GM10266 (cell line): Measurements from ENCODE around the gene SLC20A1.
"Not testable (repeated sequence)": the region's sequence is repeated elsewhere in the genome, so short reads cannot be mapped to it uniquely, and the experiment has no call there.

ENCODE experiments used
- DNase-seq: peaks from one replicate; pipeline ENCODE4 v3.0.0; 2012; ENCODE audit errors: extremely low spot score
- TF ChIP-seq, protein P1 (sequence below): IDR thresholded peaks from 2 replicates; pipeline ENCODE4 v1.5.1; 2012; ENCODE audit warnings: mild to moderate bottlenecking, low read depth; ENCODE audit not compliant: control insufficient read depth, insufficient read depth; ENCODE audit errors: missing control alignments

The SLC20A1 gene

DNA sequence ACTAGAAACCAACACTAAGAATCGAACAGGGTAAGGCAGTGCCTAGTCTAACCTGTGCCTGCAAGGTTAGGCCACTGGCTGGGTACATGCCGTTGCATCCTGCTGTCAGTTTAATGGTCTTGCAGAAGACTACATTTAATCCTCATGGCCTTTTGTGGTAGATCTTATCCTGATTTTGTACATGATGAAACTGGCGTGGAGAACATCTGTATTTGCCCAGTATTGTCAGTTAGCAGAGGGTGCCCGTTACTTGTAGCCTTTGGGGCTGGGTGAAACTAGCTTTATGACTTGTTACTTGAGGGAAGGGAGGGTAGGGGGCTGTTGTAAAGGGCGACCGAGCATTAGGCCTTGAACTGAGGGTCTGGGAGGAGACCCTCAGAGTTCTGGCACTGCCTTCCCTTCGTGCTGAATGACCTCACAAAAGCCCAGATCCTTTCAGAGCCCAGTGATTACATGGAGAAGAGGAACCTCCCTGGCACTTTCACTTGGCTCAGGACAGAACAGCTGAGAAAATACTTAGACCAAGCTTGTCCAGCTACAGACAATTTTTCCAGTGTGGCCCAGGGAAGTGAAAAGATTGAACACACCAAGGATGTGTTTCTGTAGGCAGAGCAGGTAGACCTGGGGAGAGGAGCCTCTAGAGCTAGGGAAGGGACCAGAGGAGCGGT, 19.5 kb downstream of the SLC20A1 start:
- TF ChIP-seq, protein P1, sequence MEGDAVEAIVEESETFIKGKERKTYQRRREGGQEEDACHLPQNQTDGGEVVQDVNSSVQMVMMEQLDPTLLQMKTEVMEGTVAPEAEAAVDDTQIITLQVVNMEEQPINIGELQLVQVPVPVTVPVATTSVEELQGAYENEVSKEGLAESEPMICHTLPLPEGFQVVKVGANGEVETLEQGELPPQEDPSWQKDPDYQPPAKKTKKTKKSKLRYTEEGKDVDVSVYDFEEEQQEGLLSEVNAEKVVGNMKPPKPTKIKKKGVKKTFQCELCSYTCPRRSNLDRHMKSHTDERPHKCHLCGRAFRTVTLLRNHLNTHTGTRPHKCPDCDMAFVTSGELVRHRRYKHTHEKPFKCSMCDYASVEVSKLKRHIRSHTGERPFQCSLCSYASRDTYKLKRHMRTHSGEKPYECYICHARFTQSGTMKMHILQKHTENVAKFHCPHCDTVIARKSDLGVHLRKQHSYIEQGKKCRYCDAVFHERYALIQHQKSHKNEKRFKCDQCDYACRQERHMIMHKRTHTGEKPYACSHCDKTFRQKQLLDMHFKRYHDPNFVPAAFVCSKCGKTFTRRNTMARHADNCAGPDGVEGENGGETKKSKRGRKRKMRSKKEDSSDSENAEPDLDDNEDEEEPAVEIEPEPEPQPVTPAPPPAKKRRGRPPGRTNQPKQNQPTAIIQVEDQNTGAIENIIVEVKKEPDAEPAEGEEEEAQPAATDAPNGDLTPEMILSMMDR, result no peak
- DNase-seq, result no peak

DNA sequence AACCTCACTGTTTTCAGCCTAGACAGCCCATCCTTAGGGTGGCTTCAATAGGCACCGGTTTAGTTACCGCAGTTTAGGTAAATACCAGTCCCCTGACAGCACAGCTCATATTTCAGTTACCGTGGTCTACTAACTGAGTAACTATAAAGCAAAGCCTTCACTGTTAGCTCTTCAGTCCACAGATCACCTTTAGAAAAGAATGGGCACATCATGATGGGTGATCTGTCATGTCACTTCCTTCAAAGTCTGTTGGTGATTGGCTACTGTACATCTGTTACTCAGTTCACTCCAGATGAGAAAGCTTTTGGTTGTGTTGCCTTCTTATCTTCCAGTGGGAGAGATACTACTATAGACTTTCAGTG, 21.0 kb downstream of the SLC20A1 start:
- DNase-seq, result no peak
- TF ChIP-seq, protein P1, result no peak

DNA sequence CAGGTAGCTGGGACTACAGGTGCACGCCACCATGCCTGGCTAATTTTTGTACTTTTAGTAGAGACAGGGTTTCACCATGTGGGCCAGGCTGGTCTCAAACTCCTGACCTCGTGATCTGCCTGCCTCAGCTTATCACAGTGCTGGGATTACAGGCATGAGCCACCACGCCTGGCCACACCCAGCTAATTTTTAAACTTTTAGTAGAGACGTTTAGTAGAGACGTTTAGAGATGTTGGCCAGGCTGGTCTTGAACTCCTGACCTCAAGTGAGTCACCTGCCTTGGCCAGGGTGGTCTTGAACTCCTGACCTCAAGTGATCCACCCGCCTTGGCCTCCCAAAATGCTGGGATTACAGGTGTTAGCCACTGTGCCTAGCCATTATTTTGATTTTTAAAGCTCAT, 21.8 kb downstream of the SLC20A1 start:
- DNase-seq, result not testable (repeated sequence)

DNA sequence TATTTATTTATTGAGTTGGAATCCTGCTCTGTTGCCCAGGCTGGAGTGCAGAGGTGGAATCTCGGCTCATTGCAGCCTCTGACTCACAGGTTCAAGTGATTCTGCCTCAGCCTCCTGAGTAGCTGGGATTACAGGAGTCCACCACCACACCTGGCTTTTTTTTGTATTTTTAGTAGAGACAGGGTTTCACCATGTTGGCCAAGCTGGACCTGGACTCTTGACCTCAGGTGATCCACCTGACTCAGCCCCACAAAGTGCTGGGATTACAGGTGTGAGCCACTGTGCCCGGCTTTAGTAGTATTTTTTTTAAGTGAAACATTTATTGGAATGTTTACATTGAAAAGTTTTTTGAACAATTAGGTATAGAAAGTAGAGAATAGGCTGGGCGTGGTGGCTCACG, 23.9 kb downstream of the SLC20A1 start:
- TF ChIP-seq, protein P1, result no peak
- DNase-seq, result no peak

DNA sequence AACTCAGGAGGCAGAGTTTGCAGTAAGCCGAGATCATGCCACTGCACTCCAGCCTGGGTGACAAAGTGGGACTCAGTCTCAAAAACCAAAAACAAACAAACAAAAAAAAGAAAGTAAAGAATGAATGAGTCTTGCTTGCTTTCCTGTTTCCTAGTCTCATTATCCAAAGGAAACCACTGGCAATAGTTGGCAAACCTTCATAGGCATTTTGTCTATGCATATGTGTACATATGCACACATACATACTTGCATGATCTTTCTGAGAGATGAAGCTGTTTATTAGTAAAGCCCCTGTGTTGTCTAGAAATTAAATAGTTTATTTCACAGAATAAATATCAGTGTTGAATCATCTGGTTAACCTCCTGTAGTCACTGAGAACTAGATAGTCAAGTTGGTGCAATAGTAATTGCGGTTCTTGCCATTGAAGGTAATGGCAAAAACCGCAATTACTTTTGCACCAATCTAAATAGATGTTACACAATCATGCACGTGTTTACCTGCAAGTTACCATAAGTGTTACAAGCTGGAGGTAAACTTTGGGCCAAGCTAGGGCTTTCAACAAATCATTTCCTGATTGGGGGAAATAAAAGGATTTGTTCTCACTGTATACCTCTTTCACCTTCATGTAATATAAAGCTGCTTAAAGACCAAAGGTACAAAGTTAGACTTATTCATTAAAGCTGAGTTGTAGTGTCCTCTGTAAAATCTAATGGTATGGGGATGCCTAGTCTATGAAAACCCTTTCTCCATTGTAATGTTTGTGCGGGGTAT, 24.7 kb downstream of the SLC20A1 start:
- no peak for DNase-seq
- TF ChIP-seq, protein P1, result no peak

DNA sequence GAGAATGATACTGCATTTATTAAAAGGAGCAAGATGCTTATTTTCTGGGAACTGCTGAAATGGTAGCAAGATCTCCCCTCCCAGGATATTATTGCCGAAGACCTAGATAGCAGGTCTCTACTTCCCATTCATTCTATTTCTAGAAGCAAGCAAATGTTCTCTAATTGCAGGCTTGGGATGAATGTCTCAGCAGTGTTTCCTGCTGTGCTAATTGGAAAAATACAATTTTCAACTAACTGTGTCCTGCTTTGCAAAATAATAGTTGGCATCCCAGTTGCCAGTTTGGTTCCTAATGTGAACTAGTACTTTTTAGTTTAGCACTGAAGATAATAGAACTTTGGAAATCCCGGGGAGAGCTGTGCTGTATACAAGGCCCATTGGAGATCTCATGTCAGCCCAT, 26.1 kb downstream of the SLC20A1 start:
- TF ChIP-seq, protein P1, result no peak
- DNase-seq, result no peak

DNA sequence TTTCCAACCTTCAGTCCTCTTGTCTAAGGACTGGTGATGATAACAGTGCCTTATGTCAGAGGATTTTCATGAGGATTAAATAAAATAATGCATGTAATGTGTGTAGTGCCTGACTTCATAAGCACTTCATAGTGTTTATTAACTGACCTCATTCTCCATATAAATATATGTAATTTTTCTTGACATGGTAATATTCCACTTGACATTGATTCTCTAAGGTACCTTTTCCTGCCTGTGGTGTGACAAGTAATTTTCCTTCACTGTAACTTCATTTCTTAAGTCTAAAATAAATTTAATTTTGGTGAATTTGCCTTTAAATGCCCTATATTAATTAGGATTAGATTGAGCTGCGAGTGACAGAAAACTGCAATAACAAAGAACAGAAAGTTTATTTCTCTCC, 27.3 kb downstream of the SLC20A1 start:
- TF ChIP-seq, protein P1, result no peak
- no peak for DNase-seq
